ENCODE results near the gene LRRC2.

- TF ChIP-seq CTCF (IDR thresholded peaks at IDR 0.05) (no peak), POLR2A (IDR thresholded peaks at IDR 0.05) (no peak), POLR2AphosphoS5 (IDR thresholded peaks at IDR 0.05) (no peak), EP300 (IDR thresholded peaks at IDR 0.05) (no peak)
Measured at GRCh38 chr3:46552538-46552937, 13.6 kb downstream of the LRRC2 start.
